HG03097 (cell line): ENCODE data around the gene MARVELD3.
"Not testable (repeated sequence)": the region's sequence is repeated elsewhere in the genome, so short reads cannot be mapped to it uniquely, and the experiment has no call there.

Experiments used
- ATAC-seq: cut with Tn5 transposase; IDR thresholded peaks from one replicate; pipeline ENCODE4 v1.9.1; 2021; ENCODE audit not compliant: unreplicated experiment, low FRiP score

The MARVELD3 gene

DNA sequence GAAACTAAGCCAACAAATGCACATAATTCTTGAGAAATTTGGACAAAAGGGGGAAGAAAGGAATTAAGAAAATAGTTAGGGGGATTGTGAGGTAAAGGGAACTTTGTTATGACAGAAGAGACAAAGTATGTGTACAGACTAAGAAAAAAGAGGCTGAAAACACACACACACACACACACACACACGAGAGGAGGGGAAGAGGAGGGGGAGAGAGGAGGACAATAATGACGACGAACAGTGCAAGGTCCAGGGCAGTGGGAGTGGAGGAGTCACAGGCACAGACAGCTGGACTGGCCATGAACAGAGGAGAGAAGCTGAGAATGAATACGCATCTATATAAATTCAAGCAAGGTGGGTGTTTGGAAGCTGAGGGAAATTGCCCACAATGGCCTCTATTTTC, 44.6 kb downstream of the MARVELD3 start:
- no peak for ATAC-seq

DNA sequence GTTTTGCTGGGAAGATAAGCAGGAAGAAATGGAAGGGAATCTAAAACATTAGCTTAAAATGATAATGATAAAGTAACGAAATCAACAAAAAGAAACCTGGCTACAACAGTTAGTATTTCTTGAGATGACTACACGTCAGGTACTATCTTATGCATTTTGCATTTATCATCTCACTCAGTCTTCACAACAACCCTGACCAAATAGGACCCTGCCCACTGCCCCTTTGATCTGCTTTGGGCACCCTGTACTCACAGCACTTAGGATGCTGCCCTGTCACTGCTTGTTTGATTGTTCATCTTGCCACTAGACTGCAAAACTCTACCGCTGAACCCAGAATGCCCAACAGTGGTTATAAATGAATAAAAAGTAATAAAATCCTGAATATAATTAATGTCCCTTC, 45.2 kb downstream of the MARVELD3 start:
- ATAC-seq, result no peak

DNA sequence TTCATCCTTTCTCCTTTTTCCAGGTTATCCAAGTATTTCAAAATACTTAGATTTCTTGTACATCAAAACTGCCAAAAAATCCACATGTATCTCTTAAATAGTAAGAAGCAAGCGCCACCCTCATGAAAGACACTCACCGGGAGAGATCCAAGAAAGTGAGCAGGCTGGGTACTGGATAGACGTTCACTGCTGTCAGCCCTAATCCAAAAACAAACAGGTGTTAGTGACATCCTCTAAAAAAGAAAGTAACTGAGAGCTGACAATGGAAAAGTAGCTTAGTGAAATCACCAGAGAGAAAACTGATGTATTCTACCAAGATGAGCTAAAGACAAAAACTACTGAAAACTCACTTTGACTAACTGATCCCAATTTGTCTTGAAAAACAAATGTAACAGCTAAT, 46.1 kb downstream of the MARVELD3 start:
- ATAC-seq, result no peak

DNA sequence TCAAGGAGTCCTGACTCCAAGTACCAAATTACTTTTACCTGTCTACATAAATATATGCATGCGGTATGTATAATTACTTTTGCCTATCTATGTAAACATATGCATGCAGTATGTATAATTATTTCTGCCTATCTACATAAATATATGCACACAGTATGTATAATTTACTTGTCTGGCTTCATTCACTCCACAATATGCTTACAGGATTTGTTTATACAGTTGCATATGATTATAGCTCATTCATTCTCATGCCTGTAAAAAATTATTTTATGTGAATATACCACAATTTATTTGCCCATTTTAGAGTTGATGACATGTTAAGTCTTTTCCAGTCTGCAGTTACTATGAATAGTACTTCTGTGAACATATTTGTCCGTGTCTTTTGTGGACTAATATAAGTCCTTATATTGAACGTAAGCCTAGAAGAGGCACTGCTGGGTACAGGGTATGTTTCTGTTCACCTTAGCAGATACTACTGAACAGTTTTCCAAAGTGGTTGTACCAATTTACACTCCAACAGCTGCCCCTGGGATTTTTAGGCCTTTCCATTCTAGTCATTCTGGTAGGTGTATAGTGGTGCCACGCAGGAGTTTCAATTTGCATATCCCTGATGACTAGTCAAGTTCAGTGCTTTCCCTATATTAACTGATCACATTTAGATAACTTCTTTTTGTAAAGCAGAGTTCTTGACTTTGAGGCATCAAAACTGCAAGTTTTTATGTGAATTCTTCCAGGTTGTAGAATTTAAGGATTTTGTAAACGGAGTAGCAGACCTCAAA, 47.0 kb downstream of the MARVELD3 start:
- ATAC-seq, result no peak

DNA sequence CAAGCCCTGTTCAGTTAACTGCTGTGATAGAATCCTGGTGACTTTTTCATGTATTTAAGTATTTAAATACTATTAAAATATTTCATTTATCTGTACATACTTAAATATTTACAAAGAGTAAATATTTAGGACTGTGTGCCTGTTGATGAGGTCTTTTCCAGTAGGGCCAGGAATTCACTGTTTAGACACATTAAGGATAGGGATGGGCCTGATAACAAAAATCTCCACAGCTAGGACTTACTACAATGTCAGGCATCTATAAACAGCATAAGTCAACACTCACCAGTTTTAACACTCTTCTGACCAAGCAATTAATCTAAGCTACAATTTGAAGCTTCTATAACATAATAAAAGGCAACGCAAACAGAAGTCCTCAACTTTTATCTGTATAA, 47.6 kb downstream of the MARVELD3 start:
- no peak for ATAC-seq

DNA sequence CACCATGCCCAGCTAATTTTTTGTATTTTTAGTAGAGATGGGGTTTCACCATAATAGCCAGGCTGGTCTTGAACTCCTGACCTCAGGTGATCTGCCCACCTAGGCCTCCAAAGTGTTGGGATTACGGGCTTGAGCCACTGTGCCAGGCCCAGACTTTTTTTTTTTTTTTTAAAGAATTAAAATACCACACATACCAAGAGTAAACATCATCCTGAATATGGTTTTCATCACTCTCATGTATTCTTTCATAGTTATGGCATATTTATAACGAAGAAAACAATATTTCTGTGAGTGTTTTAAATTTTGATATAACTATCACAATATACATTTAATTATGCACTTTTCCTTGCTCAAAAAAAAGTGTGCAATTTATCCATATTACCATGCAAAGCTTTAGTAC, 48.2 kb downstream of the MARVELD3 start:
- no peak for ATAC-seq

DNA sequence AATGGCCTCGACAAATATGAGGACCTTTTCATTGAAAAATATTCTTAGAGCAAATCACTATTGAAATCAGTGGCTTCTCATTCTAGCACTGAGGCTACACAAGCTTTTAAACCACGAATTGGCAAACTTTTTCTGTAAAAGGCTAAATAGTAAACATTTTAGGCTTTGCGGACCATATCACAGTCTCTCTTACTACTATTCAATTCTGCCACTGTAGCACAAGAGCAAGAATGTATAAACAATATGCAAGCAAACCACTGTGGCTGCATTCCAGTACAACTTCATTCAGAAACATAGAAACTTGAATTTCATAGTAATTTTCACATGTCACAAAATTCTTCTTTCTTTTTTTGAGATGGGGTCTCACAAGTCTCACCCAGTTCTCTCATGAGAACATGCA, 49.4 kb downstream of the MARVELD3 start:
- no peak for ATAC-seq

DNA sequence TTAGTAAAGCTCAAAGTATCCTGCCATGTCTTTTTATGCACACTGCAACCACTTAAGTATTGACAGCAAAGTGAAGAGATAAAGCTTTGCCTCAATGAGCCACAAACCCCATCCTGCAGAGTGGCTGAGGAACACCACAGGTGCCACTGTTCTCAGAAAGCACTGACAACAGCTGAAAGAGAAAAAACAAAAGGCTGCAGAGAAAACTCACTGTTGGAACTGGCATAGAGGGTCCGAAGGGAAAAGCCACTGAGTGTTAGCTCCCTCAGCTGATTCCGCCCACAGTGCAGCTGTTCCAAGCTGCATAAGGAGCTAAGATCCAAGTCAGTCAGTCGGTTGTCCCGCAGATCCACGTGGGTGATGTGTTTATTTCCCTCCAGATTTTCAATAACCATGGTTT, 50.3 kb downstream of the MARVELD3 start:
- no peak for ATAC-seq

DNA sequence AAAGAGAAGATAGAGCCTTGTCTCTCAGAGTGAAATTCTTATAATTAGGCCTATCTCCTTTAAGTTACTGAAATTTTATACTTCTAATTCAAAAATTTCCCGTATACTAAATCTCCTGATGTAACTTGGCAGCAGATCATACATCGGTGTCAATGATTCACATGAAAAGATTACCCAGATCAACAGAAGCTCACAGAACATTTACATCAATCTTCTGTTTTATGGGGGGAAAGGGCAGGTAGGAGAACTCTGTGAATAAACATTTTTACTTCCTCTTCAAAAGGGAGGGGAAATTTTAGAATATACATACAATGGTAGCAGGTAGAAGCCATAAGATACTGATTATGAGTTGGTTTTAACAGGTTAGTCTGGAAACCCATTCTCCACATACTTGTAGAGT, 55.4 kb downstream of the MARVELD3 start:
- ATAC-seq, result no peak

DNA sequence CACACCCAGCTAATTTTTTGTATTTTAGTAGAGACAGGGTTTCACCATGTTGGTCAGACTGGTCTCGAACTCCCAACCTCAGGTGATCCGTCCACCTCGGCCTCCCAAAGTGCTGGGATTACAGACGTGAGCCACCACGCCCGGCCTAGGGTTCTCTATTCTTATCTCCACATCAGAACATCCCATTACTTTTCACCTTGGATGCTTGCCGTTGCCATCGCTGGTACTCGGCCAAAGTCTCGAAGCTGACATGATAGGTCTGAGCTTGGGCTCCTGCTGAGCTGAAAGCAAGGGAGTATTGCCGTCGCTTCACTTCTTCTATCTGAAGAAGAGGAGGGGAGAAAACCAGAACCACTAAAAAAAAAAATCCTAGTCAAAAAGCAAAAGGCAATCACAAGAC, 58.3 kb downstream of the MARVELD3 start:
- ATAC-seq, result not testable (repeated sequence)
